C4-2B (cell line): Measurements from ENCODE around the gene DOCK3.

ENCODE experiments used
- CTCF ChIP-seq: fragments of 450-650 bp; conservative IDR thresholded peaks from 2 replicates; pipeline ENCODE4 v1.5.1; 2017; ENCODE audit warnings: mild to moderate bottlenecking
- ZFX ChIP-seq: fragments of 450-650 bp; IDR thresholded peaks from 2 replicates; pipeline ENCODE4 v1.6.1; 2017

- no peak for TF ChIP-seq ZFX
- no peak for TF ChIP-seq CTCF
Measured at GRCh38 chr3:50648313-50648712, 26.4 kb upstream of the DOCK3 start.
